GM18526 (cell line): ENCODE data around the gene ZDHHC8.

Source experiments
- POLR2A ChIP-seq: IDR thresholded peaks from 3 replicates; pipeline ENCODE4 v1.6.1; 2011; ENCODE audit not compliant: insufficient read length; ENCODE audit errors: extremely low read depth

ZDHHC8 gene

DNA sequence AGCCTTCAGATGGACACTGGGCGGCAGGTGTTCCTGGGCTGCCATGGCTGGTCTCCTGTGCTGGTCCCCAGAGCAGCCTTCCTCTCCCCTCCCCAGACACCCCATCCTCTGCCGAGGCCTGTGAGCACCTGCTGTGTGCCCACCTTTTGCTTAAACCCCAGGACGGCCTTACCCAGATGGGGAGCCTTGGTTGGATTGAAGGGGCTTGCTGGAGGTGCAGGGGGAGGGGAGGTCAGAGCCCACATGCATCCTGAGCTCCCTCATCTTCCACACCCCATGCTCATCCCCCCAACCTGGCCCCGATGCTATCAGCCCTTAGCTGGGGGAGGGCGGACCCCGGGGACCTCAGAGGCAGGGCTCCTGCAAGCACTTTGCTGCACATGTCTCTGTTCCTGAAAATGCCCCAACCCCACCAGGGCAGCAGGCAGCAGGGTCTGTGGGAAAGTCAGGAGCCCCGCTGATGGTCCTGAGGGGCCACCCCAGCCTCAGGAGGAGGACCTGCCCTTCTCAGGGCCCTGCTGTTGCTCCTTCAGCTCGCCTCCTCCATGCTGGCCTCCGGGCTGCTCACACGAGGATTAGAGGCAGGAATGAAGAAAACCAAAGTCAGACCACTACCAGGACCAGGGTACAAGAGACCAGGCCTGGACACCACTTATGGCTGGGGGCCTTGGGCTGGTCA, 60.8 kb downstream of the ZDHHC8 start:
- TF ChIP-seq POLR2A = no peak

DNA sequence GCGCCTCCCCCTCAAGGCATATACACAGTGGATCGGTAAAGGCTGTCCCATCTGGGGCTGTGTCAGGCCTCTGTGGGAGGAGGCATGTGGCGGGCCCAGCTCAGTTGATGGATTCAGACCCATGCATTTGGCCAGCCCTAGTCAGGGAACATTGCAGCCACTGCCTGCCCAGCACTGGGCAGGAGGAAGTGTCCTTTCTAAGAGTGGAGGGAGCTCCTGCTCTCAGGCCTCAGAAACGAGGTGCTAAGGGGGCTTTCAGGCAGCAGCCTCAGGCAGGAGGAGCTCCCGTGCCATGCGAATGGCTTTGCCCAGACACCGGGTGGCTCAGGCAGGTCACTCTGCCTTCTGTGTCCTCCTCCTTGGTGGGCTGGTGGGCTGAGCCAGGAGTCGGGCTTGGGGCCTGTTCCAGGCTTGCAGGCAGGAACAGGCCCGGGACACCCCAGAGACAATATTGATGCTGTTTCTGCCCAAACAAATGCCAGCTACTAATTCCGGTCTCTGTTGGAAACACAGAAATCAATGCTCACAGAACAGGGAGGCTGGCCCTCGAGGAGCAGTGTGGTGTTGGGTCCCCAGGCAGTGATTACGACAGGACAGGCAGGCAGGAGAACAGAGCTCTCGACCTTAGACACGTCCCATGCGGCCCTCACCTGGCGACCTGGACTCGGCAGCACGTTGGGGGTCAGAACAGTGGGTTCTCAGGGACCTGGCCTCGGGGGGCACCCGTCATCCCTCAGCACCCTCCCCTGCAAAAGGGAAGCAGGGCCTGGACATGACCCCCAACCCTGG, 61.6 kb downstream of the ZDHHC8 start:
- TF ChIP-seq POLR2A = no peak

DNA sequence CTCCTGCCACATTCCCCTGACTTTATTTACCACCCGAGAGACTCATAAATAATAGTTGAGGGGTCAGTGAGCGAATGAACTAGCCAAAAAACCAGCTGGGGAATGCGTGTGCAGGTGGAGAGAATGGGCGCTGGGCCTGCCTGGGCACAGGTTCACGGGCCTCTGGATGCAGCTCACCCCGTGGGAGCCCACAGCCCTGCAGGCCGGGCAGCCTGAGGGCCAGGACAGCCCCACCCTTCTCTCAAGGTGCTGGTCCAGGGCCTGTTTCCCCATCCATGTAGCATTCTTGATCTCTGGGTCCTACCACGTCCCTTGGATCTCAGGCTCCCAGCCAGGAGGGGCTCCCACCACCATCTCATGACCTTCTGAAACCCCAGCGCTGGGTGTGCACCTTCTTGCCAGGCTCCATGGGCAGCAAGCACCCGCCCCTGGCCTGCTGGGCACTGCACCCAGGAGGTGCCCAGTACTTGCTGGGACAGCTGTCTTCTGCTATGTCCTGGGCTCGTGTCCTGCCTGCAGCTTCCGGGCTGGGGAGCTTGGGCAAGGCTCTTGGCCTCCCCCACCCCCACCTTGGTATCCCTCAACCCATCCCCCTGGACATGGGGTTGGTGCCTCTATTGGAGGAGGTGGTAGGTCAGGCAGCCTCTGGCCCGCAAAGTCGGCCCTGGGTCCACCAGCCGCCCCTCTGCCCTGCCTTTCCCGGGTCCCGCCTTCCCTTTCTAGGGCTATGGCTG, 62.3 kb downstream of the ZDHHC8 start:
- TF ChIP-seq POLR2A = no peak

DNA sequence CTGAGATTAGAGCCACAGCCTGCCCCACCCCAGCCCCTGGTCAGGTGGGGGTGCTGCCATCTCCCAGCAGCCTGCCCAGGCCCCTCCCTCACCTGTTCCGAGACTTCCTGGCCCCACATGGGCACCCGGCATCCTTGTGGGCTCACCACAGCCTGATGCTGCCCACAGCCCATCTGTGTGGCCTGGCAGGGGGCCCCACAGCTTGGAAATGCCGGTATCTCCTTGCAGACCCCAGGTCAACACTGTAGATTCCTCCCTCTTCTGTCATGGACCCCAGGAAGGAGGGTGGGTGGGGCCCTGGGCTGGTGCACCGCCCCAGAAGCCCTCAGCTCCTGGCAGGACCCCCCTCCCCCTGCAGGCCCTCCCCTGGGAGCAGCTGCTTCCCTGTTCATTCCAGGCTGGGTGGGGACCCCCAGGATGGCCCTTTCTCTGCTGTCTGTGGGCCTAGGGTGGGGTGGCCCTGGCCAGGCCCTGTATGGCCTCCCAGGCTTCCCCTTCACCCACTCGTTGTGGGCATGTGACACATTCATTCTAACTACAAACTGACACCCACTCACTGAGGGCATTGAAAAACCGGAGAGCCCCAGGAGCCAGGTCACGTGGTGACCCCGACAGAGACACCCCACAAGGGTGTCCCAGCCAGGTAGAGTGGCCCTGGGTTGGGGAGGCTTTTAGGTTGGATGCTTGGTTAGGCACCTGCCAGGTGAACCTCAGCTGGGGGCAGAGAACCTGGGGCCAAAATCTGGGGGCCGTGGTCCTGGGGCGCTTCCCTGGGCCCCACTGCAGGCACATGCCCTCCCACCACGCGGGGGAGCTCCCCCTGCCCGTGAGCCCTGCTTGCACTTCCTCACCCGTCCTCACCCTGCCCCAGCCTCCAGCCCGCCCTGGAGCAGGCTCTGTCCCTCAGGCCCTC, 63.3 kb downstream of the ZDHHC8 start:
- TF ChIP-seq POLR2A = no peak

DNA sequence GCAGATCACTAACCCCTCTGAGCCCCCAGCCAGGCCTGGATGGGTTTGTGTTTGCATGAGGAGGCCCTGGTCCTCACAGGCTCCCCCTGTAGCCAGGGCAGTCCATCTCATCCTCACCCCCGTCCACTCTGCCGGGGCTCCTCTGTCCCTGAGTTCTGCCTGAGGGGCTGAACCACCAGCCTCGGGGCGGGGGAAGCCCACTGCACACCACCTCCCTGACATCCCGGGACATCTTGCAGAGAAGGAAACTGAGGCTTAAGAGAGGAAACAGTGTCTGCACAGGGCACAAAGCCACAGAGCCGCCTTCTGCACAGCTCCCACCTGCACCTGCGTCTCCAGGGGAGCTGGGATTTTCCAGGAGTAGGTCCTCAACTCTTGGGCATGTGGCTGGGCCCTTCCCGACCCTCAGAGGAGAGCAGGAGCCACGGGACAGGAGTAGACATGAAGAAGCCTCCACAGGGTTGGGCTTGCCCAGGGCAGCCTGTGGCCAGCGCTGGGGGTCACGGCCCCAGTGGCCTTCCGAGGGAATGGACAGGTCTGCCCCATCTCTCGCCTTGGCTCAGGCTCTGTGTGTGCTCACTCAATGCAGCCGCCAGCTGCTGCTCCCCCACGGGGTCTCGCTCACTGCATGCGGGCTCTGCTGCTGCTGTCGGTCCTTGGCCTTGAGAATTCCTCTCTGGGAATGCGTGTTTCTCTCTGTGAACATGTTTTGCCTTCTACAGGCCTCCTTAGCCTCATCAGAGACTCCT, 64.7 kb downstream of the ZDHHC8 start:
- TF ChIP-seq POLR2A = no peak
